Erythroblast (primary cell): ENCODE results near the gene ID1.

ENCODE experiments used
- DNase-seq, 2 experiments: peaks; one replicate each; lab custom pipeline; 2025; lab: John Stamatoyannopoulos, UW
- GATA1 ChIP-seq: IDR thresholded peaks from 2 replicates; pipeline ENCODE4 v1.6.1; 2011; ENCODE audit warnings: low read depth, mild to moderate bottlenecking, control low read depth, low read length, moderate library complexity
- POLR2A ChIP-seq: IDR thresholded peaks from 2 replicates; pipeline ENCODE4 v1.6.1; 2011; ENCODE audit warnings: mild to moderate bottlenecking, low read length

ID1 gene

GRCh38 chr20:31605031-31605901 lies at the start of gene ID1:
TSS of gene ID1 (plus strand) at chr20:31605289. CDS start at chr20:31605388, 99 bp downstream.
- DNase-seq = peak; percentile 94 to 96
- peak; percentile 98 for TF ChIP-seq POLR2A
- TF ChIP-seq GATA1 = no peak

- no peak for TF ChIP-seq POLR2A
- no peak for TF ChIP-seq GATA1
Observed at GRCh38 chr20:31559704-31560093, 45.4 kb upstream of the ID1 start.

GRCh38 chr20:31560094-31560745 lies 44.9 kb upstream of the ID1 start:
- peak; percentile 86 to 94 for DNase-seq
- TF ChIP-seq GATA1 (no peak), POLR2A (no peak)

More at GRCh38 chr20:31559704-31560093, 45.4 kb upstream of the ID1 start:
- DNase-seq = no peak

GRCh38 chr20:31560746-31561598 lies 44.1 kb upstream of the ID1 start:
- no peak for TF ChIP-seq GATA1
- TF ChIP-seq POLR2A = no peak
- DNase-seq = no peak

- no peak for DNase-seq
- TF ChIP-seq GATA1 (no peak), POLR2A (peak; percentile 4)
Observed at GRCh38 chr20:31562241-31562640, 42.8 kb upstream of the ID1 start.

GRCh38 chr20:31564284-31564683 lies 40.8 kb upstream of the ID1 start:
- DNase-seq = no peak
- TF ChIP-seq POLR2A = no peak
- TF ChIP-seq GATA1 = no peak

- DNase-seq = no peak
- TF ChIP-seq POLR2A = no peak
- no peak for TF ChIP-seq GATA1
Observed at GRCh38 chr20:31565699-31566318, 39.3 kb upstream of the ID1 start.

- DNase-seq = no peak
- no peak for TF ChIP-seq POLR2A
- TF ChIP-seq GATA1 = no peak
Observed at GRCh38 chr20:31566319-31566657, 38.8 kb upstream of the ID1 start.

GRCh38 chr20:31566658-31567379 lies 38.3 kb upstream of the ID1 start:
- TF ChIP-seq POLR2A (no peak), GATA1 (no peak)
- DNase-seq = no peak

GRCh38 chr20:31567380-31567720 lies 37.7 kb upstream of the ID1 start:
- DNase-seq = no peak
- no peak for TF ChIP-seq POLR2A
- no peak for TF ChIP-seq GATA1

- no peak for TF ChIP-seq GATA1
- TF ChIP-seq POLR2A = no peak
- no peak for DNase-seq
Observed at GRCh38 chr20:31568041-31568731, 36.9 kb upstream of the ID1 start.

- no peak for TF ChIP-seq GATA1
- no peak for TF ChIP-seq POLR2A
- no peak for DNase-seq
Observed at GRCh38 chr20:31568773-31569162, 36.3 kb upstream of the ID1 start.
